Brain microvascular endothelial cell (primary cell): ENCODE data around the gene DCPS.

Source experiments
- DNase-seq: peaks from one replicate; pipeline ENCODE4 v3.0.0-alpha.2; 2020
- H3K27ac ChIP-seq: fragments of 250-450 bp; sonication (Bioruptor Pico); 2 replicates; pipeline ENCODE4 v1.5.1; 2020; ENCODE audit warnings: mild to moderate bottlenecking, moderate library complexity
- H3K27me3 ChIP-seq: fragments of 250-450 bp; sonication (Bioruptor Pico); replicated peaks from 2 replicates; pipeline ENCODE4 v1.5.1; 2020; ENCODE audit warnings: mild to moderate bottlenecking
- H3K36me3 ChIP-seq: fragments of 250-450 bp; sonication (Bioruptor Pico); replicated peaks from 2 replicates; pipeline ENCODE4 v1.5.1; 2020; ENCODE audit warnings: mild to moderate bottlenecking
- H3K4me3 ChIP-seq: 2 replicates; pipeline ENCODE4 v1.5.1; 2011; ENCODE audit warnings: low read depth, mild to moderate bottlenecking, control low read depth, low read length, moderate library complexity
- CTCF ChIP-seq: IDR thresholded peaks from 2 replicates; pipeline ENCODE4 v1.5.1; 2011; ENCODE audit warnings: low read depth, mild to moderate bottlenecking, moderate library complexity, low read length, control low read depth, inconsistent platforms; ENCODE audit errors: missing control alignments
- in situ Hi-C: cut with HindIII; loops from 2 replicates; pipeline ENCODE4 v1.10.0; 2017; ENCODE audit warnings: low sequenced_read_pairs, low pct_ligation_motif_present

DCPS gene

GRCh38 chr11:126310200-126310991 lies 6.5 kb downstream of the DCPS start:
- Histone ChIP-seq H3K36me3 (no peaks in the 10 kb centered on the region), H3K27me3 (no peaks in the 10 kb centered on the region), H3K4me3 (no peak overlapping the region), H3K27ac (no peak overlapping the region)
- DNase-seq = peak; percentile 66
- peak; percentile 91 for TF ChIP-seq CTCF
- in situ Hi-C loops = no loop called here

- H3K27ac ChIP-seq = no peak overlapping the region
- in situ Hi-C loops = no loop called here
Observed at GRCh38 chr11:126310992-126311310, 7.1 kb downstream of the DCPS start.

GRCh38 chr11:126311401-126312291 lies 7.8 kb downstream of the DCPS start:
- H3K4me3 ChIP-seq = no peak overlapping the region
- in situ Hi-C loops = no loop called here
- DNase-seq = no peak
- no peak for TF ChIP-seq CTCF
- no peaks in the 10 kb centered on the region for H3K36me3 ChIP-seq
- H3K27ac ChIP-seq = no peak overlapping the region
- no peaks in the 10 kb centered on the region for H3K27me3 ChIP-seq

More at GRCh38 chr11:126310992-126311310, 7.1 kb downstream of the DCPS start:
- H3K36me3 ChIP-seq = no peaks in the 10 kb centered on the region
- no peak for TF ChIP-seq CTCF
- no peak for DNase-seq
- H3K27me3 ChIP-seq = no peaks in the 10 kb centered on the region
- no peak overlapping the region for H3K4me3 ChIP-seq

GRCh38 chr11:126312961-126313360 lies 9.1 kb downstream of the DCPS start:
- Histone ChIP-seq H3K36me3 (no peaks in the 10 kb centered on the region), H3K4me3 (no peak overlapping the region), H3K27me3 (no peaks in the 10 kb centered on the region), H3K27ac (no peak overlapping the region)
- TF ChIP-seq CTCF = no peak
- no peak for DNase-seq
- in situ Hi-C loops = no loop called here

GRCh38 chr11:126313826-126314225 lies 10.0 kb downstream of the DCPS start:
- Histone ChIP-seq H3K36me3 (no peaks in the 10 kb centered on the region), H3K27ac (no peak overlapping the region), H3K27me3 (no peaks in the 10 kb centered on the region), H3K4me3 (no peak overlapping the region)
- TF ChIP-seq CTCF = no peak
- DNase-seq = no peak
- in situ Hi-C loops = no loop called here
